ENCODE results near the gene PHF21A.
"Not testable (repeated sequence)": the region's sequence is repeated elsewhere in the genome, so short reads cannot be mapped to it uniquely, and the experiment has no call there.

Gene PHF21A

GRCh38 chr11:45994371-45995341, 126.6 kb downstream of the PHF21A start:
- no peak overlapping the region for H3K27ac ChIP-seq
- DNase-seq (ENCODE audit: low read depth, low spot score), result no peak

DNA sequence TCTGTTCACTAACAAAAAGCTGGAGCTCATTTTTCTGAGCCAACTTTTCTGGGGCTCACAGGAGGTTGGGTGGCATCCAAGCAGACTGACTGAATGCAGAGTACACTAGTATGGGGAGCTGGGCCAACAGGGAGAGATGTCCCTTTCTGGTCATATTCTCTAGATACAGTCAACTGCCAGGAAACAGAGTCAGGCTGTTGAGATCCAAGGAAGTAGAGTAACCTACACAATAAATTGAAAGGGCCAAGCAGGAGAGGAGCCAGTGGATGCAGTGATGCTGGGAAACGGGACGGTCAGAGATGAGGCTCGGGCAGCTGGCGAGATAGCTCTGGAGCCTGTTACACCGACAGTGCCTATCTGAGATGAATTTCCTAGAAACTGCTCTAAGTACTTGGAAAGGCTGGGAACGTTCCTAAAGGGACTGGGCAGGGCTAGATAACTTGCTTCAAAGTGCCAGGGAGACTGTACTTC, 127.7 kb downstream of the PHF21A start:
- DNase-seq (ENCODE audit: low read depth, low spot score), result no peak
- no peak overlapping the region for H3K27ac ChIP-seq

GRCh38 chr11:45988921-45989320, 132.3 kb downstream of the PHF21A start:
- no peak for DNase-seq (ENCODE audit: low read depth, low spot score)
- no peak overlapping the region for H3K27ac ChIP-seq

DNA sequence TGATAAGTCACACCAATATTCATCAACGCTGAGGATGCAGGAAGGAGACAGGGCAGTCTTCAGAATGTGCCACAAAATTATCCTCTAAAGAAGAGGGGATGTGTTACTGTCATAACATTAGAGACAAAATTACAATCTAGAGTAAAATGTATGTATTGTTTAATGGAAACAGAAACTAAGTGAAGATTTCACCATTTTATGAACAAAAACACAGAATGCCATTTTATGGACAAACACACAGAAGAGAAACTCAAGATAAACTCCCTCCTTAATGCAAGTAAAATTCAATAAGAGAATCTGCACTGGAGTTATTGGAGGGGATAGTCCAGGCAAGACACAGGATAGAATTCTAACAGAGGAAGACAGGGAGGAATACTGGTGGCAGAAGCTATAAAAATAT, 136.0 kb downstream of the PHF21A start:
- no peak for DNase-seq (ENCODE audit: low read depth, low spot score)
- no peak overlapping the region for H3K27ac ChIP-seq

DNA sequence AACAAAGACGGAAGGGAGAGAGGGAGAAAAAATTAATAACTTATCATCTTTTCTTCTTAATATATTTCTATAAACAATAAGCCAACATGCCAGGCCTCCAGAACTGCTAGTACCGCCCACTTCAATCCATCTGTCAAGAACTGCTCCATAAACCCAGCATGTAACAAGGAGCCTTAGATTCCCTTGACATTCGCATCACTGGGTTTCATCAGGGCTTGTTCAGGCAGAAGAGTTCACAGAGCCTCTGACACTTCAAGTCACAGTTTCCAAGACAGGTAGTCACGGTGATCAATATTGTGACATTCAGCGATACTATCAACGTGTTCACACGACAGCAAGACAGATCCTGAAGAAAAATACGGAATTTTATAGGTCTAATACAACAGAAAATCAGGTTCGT, 137.1 kb downstream of the PHF21A start:
- H3K27ac ChIP-seq, result no peak overlapping the region
- no peak for DNase-seq (ENCODE audit: low read depth, low spot score)

GRCh38 chr11:45983471-45983845, 137.8 kb downstream of the PHF21A start:
- no peak overlapping the region for H3K27ac ChIP-seq
- DNase-seq (ENCODE audit: low read depth, low spot score), result no peak

DNA sequence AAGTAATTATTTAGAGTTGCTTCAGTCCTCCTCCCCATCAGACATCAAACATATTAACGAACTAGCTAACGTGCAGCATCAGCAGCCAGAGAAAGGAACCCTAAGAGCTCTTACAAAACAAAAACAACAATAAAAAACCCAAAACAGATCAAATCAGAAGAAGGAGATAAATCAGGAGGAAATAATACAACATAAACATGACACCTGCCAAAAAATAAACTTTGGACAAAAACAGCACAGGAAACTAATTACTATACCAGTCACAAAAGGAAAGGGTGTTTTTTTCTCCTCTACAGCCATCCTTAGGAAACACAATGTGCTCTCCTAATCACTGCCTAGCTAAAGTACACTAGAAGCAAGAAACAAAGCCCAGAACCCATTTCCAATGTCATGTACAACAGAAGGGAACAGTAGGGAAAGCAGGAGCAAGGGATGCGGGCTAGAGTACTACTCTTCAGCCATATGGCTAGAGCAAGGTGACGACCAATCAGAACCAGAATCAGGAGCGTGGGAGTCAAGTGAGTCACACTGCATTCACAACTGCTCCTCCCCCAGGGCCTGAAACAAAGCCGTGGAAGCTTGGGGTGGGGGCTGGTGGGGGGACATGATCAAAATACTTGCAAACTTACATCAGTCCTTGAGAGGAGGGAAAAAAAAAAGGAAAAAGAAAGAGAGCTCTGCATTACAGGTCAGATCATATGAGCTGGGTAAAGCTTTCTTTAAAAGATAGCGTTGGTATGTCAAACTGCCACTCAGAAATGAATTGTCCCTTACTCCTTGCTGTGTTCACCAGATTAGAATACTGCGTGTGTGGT, 138.4 kb downstream of the PHF21A start:
- DNase-seq (ENCODE audit: low read depth, low spot score), result no peak
- H3K27ac ChIP-seq, result no peak overlapping the region

GRCh38 chr11:45981826-45982225, 139.4 kb downstream of the PHF21A start:
- H3K27ac ChIP-seq; DNase-seq (ENCODE audit: low read depth, low spot score): not testable (repeated sequence)

DNA sequence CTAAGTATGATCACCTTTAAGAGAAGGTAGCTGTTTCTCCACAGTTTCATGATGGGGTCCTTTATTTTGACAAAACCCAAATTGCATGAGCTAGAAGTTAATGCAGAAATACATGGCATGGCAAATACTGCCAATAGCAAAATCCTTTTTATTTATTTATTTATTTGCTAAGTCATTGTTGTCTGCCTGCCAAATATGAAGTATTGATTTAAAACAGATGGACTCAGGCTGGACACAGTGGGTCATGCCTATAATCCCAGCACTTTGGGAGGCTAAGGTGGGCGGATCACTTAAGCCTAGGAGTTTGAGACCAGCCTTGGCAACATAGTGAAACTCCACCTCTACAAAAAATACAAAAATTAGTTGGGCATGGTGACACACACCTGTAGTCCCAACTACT, 146.4 kb downstream of the PHF21A start:
- H3K27ac ChIP-seq, result no peak overlapping the region
- DNase-seq (ENCODE audit: low read depth, low spot score), result no peak

GRCh38 chr11:45973601-45974000, 147.7 kb downstream of the PHF21A start:
- no peak overlapping the region for H3K27ac ChIP-seq
- no peak for DNase-seq (ENCODE audit: low read depth, low spot score)

DNA sequence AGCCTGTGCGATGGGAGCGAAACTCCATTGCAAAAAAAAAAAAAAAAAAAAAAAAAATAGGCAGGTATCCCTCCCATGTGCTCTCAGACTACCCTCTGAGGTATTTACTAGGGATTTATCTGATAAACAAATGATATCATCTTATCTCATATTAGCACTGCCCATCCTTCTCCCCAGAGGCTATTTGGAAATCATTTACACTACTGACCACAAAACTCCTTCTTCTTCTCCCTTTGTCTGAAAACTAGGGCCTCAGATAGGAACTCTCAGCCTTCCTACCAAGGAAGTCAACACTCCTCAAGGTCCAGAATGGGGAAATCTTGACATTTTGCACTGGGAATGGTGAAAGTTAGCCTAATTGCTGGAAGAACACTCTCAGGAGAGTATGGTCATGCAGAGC, 152.4 kb downstream of the PHF21A start:
- no peak for DNase-seq (ENCODE audit: low read depth, low spot score)
- no peak overlapping the region for H3K27ac ChIP-seq

GRCh38 chr11:45967506-45967905, 153.7 kb downstream of the PHF21A start:
- H3K27ac ChIP-seq, result no peak overlapping the region
- DNase-seq (ENCODE audit: low read depth, low spot score), result no peak

GRCh38 chr11:45964911-45965389, 156.3 kb downstream of the PHF21A start:
- H3K27ac ChIP-seq, result no peak overlapping the region
- DNase-seq (ENCODE audit: low read depth, low spot score), result no peak

DNA sequence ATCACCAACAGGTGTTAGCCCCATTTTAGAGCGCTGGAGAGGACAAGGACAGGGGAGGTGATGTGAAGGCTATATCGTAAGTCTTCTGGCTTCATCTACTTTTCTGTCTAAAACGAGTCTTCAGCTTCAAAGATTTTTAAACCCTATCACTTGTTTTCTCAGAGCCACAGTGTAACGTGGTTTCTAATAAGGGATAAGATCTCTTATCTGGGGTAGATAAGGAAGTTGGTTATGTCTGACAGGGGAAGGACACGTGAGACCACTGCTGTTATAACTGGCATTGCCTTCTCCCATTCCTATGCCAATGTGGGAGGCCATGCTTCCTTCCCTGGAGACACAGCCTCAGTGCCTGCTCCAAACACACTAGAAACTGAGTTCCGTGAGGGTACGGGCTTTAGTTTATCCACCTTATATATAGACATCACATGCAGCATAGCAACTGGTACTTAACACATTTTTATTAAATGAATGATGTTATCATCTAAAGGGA, 159.5 kb downstream of the PHF21A start:
- no peak overlapping the region for H3K27ac ChIP-seq
- no peak for DNase-seq (ENCODE audit: low read depth, low spot score)

DNA sequence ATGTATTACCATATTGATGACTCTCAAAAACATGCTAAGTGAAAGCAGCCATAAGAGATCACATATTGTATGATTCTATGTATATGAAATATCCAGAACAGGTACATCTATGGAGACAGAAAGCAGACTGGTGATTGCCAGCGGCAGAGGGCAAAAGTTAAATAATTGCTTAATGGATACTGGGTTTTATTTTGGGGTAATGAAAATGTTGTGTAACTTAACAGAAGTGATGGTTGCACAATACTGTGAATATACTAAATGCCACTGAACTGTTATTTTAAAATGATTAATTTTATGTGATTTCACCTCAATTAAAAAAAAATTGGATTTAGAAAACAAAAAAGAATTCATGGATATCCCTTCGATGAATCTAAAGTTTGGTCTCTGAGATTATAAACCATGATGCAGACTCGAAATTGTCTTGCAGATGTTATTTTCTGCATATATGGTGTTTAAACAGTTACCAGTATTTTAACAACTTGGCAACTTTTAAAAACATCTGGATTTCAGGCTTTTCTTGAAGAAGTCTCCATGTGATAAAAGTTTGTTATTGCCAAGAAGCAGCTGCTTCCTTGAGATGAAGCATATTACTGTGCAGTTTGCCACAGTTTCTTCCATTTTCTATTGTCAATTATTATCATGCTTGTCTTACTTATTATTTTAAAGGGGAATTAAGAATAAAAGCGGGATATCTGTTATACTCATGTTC, 160.7 kb downstream of the PHF21A start:
- no peak for DNase-seq (ENCODE audit: low read depth, low spot score)
- no peak overlapping the region for H3K27ac ChIP-seq

DNA sequence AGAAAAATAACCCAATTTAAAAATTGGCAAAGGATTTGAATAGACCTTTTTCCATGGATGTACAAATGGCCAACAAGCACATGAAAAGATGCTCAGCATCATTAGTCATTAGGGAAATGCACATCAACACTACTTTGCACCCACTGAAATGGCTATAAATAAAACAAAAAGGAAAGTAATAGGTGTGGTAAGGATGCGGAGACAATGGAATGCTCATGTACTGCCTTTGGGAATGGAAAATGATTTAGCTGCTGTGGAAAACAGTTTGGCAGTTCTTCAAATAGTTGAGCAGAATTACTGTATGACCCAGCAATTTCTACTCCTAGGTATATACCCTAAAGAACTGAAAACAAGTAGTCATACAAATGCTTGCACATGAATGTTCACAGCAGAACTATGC, 161.4 kb downstream of the PHF21A start:
- DNase-seq (ENCODE audit: low read depth, low spot score), result no peak
- H3K27ac ChIP-seq, result no peak overlapping the region

DNA sequence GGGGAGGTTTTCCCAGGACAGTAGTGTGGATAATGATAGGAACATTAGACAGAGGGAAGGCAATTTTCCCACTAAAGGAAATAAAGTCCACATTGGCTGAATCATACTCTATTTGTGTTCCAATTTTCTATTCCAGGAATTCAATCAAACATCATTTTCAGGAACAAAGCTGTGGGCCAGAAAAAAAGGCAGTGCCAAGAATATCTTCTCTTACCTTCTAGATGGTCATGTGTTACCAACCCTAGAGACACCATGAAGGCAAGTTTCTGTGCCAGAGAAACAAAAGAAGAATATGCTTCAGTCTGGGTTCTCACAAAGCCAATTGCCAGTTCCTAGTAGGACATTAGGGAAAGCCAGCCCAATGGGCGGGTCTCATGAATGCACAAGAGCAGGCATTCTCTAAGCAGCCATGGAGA, 171.3 kb downstream of the PHF21A start:
- DNase-seq (ENCODE audit: low read depth, low spot score), result no peak
- no peak overlapping the region for H3K27ac ChIP-seq

DNA sequence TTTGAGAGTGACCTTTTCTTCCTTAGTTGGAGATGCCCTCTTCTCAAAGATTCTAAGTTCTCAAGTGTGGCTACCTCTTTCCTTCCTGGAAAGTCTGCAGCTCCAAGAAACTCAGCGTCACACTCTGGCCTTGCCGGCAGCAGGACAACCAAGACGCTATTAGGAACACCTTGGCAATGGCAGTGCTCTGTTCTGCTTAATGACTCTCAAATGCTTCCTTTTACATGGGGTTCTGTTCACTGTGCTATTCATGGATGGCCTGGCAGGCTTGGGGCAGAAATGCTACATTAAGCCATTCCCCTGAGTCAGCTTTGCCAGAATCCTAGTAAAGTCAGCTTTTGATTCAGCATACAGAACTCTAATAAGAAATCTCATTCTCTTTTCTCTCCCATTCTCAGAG, 172.9 kb downstream of the PHF21A start:
- no peak for DNase-seq (ENCODE audit: low read depth, low spot score)
- H3K27ac ChIP-seq, result no peak overlapping the region

DNA sequence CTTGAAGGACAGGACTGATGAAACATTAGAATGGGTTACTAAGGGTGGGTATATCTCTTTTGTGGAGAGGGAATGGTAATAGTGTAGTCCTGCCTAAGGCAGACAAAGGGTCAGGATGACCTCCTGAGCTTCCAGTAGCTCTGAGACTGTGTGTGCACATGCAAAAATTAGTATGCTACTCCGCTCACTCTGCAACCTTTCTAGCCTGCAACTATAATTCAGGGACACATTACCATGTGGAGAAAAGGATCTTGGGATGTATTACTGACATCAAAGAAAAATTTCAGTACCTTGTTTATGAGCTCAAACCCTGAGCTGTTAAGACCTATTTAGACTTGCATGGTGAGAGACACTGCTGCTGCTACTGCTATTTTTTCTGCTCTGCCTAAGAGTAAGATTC, 173.4 kb downstream of the PHF21A start:
- DNase-seq (ENCODE audit: low read depth, low spot score), result no peak
- H3K27ac ChIP-seq, result no peak overlapping the region

DNA sequence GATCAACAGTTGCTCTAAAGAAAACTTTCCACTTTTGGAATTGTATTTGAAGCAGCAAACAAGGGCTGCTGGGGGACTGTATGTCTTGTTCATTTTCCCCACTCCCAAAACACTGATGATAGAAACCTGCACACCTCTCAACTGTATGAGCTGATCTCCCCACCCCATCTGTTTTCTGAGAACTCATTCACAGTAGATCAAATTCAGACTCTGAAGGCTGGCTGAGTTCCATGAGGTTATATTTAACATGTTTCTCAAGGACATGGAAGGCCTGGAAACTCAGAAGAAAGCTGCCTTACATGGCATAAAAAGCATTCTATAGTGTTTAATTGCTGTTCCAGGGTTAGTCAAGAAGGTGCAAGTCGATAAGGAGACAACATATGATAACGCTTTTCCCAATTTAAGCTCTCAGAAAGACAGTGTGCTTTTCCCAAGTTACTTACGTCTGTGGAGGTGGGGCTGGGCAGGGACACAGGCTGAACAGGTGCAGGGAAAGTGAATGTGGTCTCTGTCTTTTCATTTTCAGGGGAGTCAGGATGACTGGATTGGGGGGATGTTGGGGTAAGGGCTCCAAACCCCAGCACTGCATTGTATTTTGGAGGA, 175.8 kb downstream of the PHF21A start:
- no peak for DNase-seq (ENCODE audit: low read depth, low spot score)
- H3K27ac ChIP-seq, result no peak overlapping the region
